Right lung (tissue), 5 donors: Measurements from ENCODE around the gene CILP2. TPM values are rescaled to one million over a fixed set of nuclear protein-coding genes. Genes with fewer than 3 reads are reported as not detected.
A peak's percentile ranks its signal among the peaks of the same experiment; 100 is the strongest.

ENCODE experiments used
- DNase-seq, 2 donors: peaks; one replicate each; pipeline ENCODE4 v3.0.0-alpha.2; 2013
- polyA plus RNA-seq, 5 donors: library from polyadenylated mRNA; unstranded; fragments of 120-200 nt; gene quantifications; one replicate each; pipeline versions ENCODE4 v1.2.1 to v1.2.3, GENCODE V29; 2013; ENCODE audit warnings: inconsistent platforms in 1 of 5, low replicate concordance in 1 of 5; ENCODE audit not compliant: insufficient read length in 5 of 5, insufficient read depth in 1 of 5

Gene CILP2
- polyA plus RNA-seq, 5 donors: 0.16 to 1.0 (median 0.35) TPM

GRCh38 chr19:19502808-19503602 is 35.1 kb upstream of the CILP2 start:
- DNase-seq: no peak

GRCh38 chr19:19504754-19505668 is 33.1 kb upstream of the CILP2 start:
- no peak for DNase-seq

- no peak for DNase-seq
These were observed 32.3 kb upstream of the CILP2 start for GRCh38 chr19:19505669-19506326.

GRCh38 chr19:19506592-19506991 is 31.5 kb upstream of the CILP2 start:
- no peak for DNase-seq

- DNase-seq: no peak
These were observed 30.7 kb upstream of the CILP2 start for GRCh38 chr19:19507354-19507753.

- no peak for DNase-seq
These were observed 29.8 kb upstream of the CILP2 start for GRCh38 chr19:19508217-19508616.

- DNase-seq: no peak
These were observed 27.6 kb upstream of the CILP2 start for GRCh38 chr19:19510432-19510831.

- no peak for DNase-seq
These were observed 24.4 kb upstream of the CILP2 start for GRCh38 chr19:19513682-19514081.

- DNase-seq: peak; percentile 72 to 81
These were observed 23.8 kb upstream of the CILP2 start for GRCh38 chr19:19514215-19514657.

GRCh38 chr19:19514881-19515641 is 23.0 kb upstream of the CILP2 start, which contains the start of gene TSSK6:
Gene TSSK6 (minus strand): TSS chr19:19515548. CDS start chr19:19515427, 121 bp downstream.
- no peak for DNase-seq

GRCh38 chr19:19515642-19516519 is 22.2 kb upstream of the CILP2 start, which contains the start of gene NDUFA13:
Gene NDUFA13 (plus strand): TSS chr19:19516225. CDS start chr19:19516239, 14 bp downstream.
- peak; percentile 93 to 94 for DNase-seq

GRCh38 chr19:19517235-19517619 is 20.8 kb upstream of the CILP2 start:
- no peak for DNase-seq

- DNase-seq: no peak
These were observed 17.1 kb upstream of the CILP2 start for GRCh38 chr19:19520989-19521388.

- no peak for DNase-seq
These were observed 14.9 kb upstream of the CILP2 start for GRCh38 chr19:19523177-19523576.

GRCh38 chr19:19524053-19524452 is 14.0 kb upstream of the CILP2 start:
- DNase-seq: no peak

GRCh38 chr19:19525611-19526380 is 12.3 kb upstream of the CILP2 start:
- DNase-seq: no peak

GRCh38 chr19:19526581-19527370 is 11.3 kb upstream of the CILP2 start:
- no peak for DNase-seq

- no peak for DNase-seq
These were observed 10.8 kb upstream of the CILP2 start for GRCh38 chr19:19527371-19527656.
